Osteoblast (primary cell): ENCODE results near the gene ARHGEF40. TPM values are rescaled to one million over a fixed set of nuclear protein-coding genes. Genes with fewer than 3 reads are reported as not detected.

ENCODE experiments used
- DNase-seq: peaks from one replicate; pipeline ENCODE4 v3.0.0; 2011; ENCODE audit warnings: low spot score, mixed read lengths; ENCODE audit not compliant: insufficient read length; ENCODE audit errors: missing footprints
- H2AFZ ChIP-seq: 2 replicates; pipeline ENCODE4 v1.6.0; 2011; ENCODE audit warnings: mild to moderate bottlenecking, low read length
- H3K27ac ChIP-seq: 2 replicates; pipeline ENCODE4 v1.5.1; 2011; ENCODE audit warnings: mild to moderate bottlenecking, low read depth, low read length, moderate library complexity
- H3K27me3 ChIP-seq: 2 replicates; pipeline ENCODE4 v1.6.0; 2012; ENCODE audit warnings: mild to moderate bottlenecking, control low read depth, inconsistent platforms, low read length, moderate library complexity; ENCODE audit not compliant: insufficient read depth
- H3K36me3 ChIP-seq: 2 replicates; pipeline ENCODE4 v1.5.1; 2011; ENCODE audit warnings: mild to moderate bottlenecking, low read length, control low read depth, moderate library complexity; ENCODE audit not compliant: insufficient read depth
- H3K4me1 ChIP-seq: 2 replicates; pipeline ENCODE4 v1.5.1; 2011; ENCODE audit warnings: mild to moderate bottlenecking, low read length, control low read depth, moderate library complexity; ENCODE audit not compliant: insufficient read depth
- H3K4me2 ChIP-seq: 2 replicates; pipeline ENCODE4 v1.6.0; 2011; ENCODE audit warnings: mild to moderate bottlenecking, low read length; ENCODE audit not compliant: insufficient read depth
- H3K4me3 ChIP-seq: fragments of 200-600 bp; sonication (generic); 3 replicates; pipeline ENCODE4 v1.5.1; 2012; ENCODE audit warnings: mild to moderate bottlenecking, low read length, inconsistent platforms; ENCODE audit not compliant: insufficient read depth
- H3K79me2 ChIP-seq: 2 replicates; pipeline ENCODE4 v1.6.0; 2012; ENCODE audit warnings: mild to moderate bottlenecking, low read length, control low read depth, inconsistent platforms; ENCODE audit not compliant: insufficient read depth
- H3K9me3 ChIP-seq: 2 replicates; pipeline ENCODE4 v1.5.1; 2011; ENCODE audit warnings: low read depth, low read length, control low read depth
- H4K20me1 ChIP-seq: 2 replicates; pipeline ENCODE4 v1.6.0; 2012; ENCODE audit warnings: mild to moderate bottlenecking, low read length, control low read depth; ENCODE audit not compliant: insufficient read depth
- total RNA-seq: library from RNA; depleted of rRNA; stranded (reverse); fragments of >200 nt; gene quantifications from 2 replicates; pipeline ENCODE4 v1.2.3, GENCODE V29; 2012
- TF ChIP-seq, protein P1 (sequence below): IDR thresholded peaks from 2 replicates; pipeline ENCODE4 v1.5.1; 2011; ENCODE audit warnings: mild to moderate bottlenecking, low read depth, low read length, moderate library complexity; ENCODE audit errors: extremely low read depth

Gene ARHGEF40
- total RNA-seq, 1 donor: 33.3 TPM

DNA sequence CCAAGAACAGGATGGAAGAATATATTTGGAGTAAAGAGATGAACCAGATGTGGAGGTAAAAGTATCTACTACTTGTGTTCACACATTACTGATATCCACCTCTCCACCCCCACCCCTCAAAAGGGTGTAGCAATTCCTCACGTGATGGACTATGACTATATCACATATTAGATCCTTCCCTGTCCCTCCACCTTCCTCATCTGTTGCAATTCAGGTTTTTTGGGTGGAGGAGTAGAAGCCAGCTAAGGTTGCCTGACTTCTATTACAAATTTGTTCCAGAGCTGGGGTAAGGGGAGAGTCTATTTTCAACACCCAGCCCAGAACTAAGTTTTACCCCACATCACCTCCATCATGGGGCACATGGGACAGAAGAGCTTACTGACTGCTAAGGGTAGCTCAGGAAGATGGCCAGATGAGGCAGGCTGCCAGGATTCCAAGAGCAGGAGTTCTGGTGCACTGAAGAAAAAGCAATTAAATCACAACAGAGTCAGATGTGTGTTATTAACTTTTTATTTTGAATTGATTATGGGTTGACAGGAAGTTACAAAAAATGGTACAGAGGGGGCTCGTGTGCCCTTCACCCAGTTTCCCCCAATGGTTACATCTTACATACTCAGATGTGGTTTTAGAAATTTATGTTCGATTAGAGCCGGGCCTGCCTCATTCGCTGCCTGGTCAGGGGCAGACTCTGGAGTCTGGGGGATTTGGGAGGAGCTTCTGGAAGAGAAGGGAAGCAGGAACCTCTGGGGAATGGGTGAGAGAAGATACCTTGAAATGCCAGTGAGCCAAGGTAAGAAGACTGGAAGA, 37.6 kb upstream of the ARHGEF40 start:
- TF ChIP-seq, protein P1, sequence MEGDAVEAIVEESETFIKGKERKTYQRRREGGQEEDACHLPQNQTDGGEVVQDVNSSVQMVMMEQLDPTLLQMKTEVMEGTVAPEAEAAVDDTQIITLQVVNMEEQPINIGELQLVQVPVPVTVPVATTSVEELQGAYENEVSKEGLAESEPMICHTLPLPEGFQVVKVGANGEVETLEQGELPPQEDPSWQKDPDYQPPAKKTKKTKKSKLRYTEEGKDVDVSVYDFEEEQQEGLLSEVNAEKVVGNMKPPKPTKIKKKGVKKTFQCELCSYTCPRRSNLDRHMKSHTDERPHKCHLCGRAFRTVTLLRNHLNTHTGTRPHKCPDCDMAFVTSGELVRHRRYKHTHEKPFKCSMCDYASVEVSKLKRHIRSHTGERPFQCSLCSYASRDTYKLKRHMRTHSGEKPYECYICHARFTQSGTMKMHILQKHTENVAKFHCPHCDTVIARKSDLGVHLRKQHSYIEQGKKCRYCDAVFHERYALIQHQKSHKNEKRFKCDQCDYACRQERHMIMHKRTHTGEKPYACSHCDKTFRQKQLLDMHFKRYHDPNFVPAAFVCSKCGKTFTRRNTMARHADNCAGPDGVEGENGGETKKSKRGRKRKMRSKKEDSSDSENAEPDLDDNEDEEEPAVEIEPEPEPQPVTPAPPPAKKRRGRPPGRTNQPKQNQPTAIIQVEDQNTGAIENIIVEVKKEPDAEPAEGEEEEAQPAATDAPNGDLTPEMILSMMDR: no peak
- Histone ChIP-seq H3K9me3 (no peaks in the 10 kb centered on the region), H3K36me3 (no peaks in the 10 kb centered on the region)

DNA sequence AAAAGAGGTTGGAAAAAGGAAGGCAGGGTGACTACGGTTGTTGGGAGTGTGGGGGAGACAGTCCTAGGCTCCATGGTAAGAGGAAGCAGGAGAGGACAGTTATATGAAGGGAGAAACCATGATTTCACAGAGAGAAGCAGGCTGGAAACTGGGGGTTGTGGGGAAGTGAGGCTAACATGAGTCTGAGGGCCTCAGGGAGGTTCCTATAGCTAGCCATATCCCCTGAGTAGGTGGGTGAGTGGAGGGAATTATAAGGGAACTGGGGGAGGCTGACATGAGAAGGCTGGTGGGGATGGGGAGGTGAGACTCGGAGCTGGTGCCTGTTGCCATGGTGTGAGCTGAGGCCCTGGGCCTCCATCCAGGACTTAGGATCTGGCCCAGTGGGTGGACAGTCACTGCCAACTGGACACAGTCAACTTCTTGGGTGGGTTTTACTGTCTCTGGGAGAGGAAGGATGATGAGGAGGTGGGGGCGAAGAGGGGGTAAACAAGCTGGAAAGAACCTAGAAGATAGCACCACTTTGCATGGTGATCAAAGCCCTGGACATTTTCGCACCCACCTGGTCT, 36.9 kb upstream of the ARHGEF40 start:
- Histone ChIP-seq H3K27me3 (peaks cover 49% of the 10 kb centered on the region), H3K4me3 (no peak overlapping the region), H3K79me2 (no peaks in the 10 kb centered on the region), H3K4me1 (no peaks in the 10 kb centered on the region), H3K27ac (no peak overlapping the region), H2AFZ (no peak overlapping the region), H3K4me2 (no peak overlapping the region), H3K9me3 (no peaks in the 10 kb centered on the region), H4K20me1 (no peaks in the 10 kb centered on the region), H3K36me3 (no peaks in the 10 kb centered on the region)
- peak; percentile 43 for DNase-seq
- TF ChIP-seq, protein P1: no peak

More for the DNA sequence above, 37.6 kb upstream of the ARHGEF40 start:
- H3K4me3 ChIP-seq: no peak overlapping the region
- H3K4me2 ChIP-seq: no peak overlapping the region
- no peak overlapping the region for H3K27ac ChIP-seq
- no peaks in the 10 kb centered on the region for H4K20me1 ChIP-seq
- no peaks in the 10 kb centered on the region for H3K4me1 ChIP-seq
- H3K79me2 ChIP-seq: no peaks in the 10 kb centered on the region
- peaks cover 49% of the 10 kb centered on the region for H3K27me3 ChIP-seq
- no peak for DNase-seq
- H2AFZ ChIP-seq: no peak overlapping the region

DNA sequence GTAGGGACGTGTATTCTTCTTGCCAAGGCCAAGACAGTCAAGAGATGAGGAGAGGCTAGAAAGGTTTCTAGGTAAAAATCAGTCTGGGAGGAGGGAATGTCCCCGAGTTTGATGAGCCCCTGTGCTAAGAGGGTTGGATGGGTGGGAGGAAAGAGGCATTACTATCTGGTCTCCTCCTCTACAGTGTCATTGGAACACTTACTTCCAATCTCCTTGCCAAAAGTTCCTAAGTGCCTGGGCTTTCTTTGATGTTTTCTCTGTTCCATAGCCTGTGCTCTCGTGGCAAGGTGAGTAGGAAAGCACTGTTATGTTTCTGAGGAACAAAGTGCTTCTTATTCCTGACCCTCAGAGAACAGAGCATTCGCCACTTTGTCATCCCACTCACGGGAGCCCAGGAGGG, 35.4 kb upstream of the ARHGEF40 start, which contains the start of gene RNASE13:
RNASE13 (minus strand) TSS at position 101 of the 400 bp plus-strand sequence. CDS start 519 bp downstream, outside the sequence.
- Histone ChIP-seq H4K20me1 (no peaks in the 10 kb centered on the region), H2AFZ (no peak within 1 kb of the TSS), H3K4me3 (no peak within 1 kb of the TSS), H3K4me2 (no peak within 1 kb of the TSS), H3K27me3 (peaks cover 49% of the 10 kb centered on the region), H3K9me3 (no peaks in the 10 kb centered on the region), H3K36me3 (no peaks in the 10 kb centered on the region), H3K27ac (no peak within 1 kb of the TSS), H3K4me1 (peaks cover 7% of the 10 kb centered on the region), H3K79me2 (no peaks in the 10 kb centered on the region)
- TF ChIP-seq, protein P1: no peak
- no peak for DNase-seq

DNA sequence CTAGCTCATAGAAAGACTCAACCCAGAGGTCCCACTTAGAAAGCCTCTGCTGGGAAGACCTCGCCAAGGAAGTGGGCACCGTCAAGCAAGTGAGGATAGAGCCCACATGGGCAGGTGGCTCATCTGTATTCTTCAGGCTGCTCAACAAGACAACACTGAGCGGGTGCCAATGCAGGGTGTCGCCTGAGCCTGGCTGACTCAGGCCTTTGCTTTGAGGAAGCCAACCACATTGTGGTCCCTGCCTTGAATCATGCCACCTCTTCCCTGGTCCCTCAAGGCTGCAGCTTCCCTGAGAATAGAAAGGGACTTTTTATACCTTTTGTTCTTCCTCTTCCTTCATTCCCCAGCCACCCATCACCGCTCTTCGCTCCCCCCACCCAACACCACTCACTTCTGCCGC, 33.4 kb upstream of the ARHGEF40 start:
- no peaks in the 10 kb centered on the region for H4K20me1 ChIP-seq
- no peaks in the 10 kb centered on the region for H3K79me2 ChIP-seq
- peaks cover 39% of the 10 kb centered on the region for H3K27me3 ChIP-seq
- no peaks in the 10 kb centered on the region for H3K9me3 ChIP-seq
- peak; percentile 46 for DNase-seq
- H3K4me2 ChIP-seq: no peak overlapping the region
- TF ChIP-seq, protein P1: no peak
- H3K27ac ChIP-seq: no peak overlapping the region
- H3K4me3 ChIP-seq: no peak overlapping the region
- H2AFZ ChIP-seq: no peak overlapping the region
- H3K4me1 ChIP-seq: peaks cover 12% of the 10 kb centered on the region
- H3K36me3 ChIP-seq: no peaks in the 10 kb centered on the region
